HT-29 (cell line): ENCODE results near the gene CTDSPL. TPM values are rescaled to one million over a fixed set of nuclear protein-coding genes. Genes with fewer than 3 reads are reported as not detected.
A peak's percentile ranks its signal among the peaks of the same experiment; 100 is the strongest.

Experiments used
- DNase-seq: peaks from one replicate; pipeline ENCODE4 v3.0.0-alpha.2; 2015; ENCODE audit warnings: low spot score
- total RNA-seq: library from RNA; depleted of rRNA; stranded (reverse); fragments of >200 nt; shearing (Covaris generic); gene quantifications from 2 replicates; pipeline ENCODE4 v1.2.3, GENCODE V29; 2014

Gene CTDSPL
- total RNA-seq, 1 experiment from 2014 or later, result 34.6 TPM

- DNase-seq, result no peak
Measured at GRCh38 chr3:37943126-37943525, 81.4 kb downstream of the CTDSPL start.

GRCh38 chr3:37943631-37944314, 82.1 kb downstream of the CTDSPL start:
- DNase-seq, result no peak

- peak; percentile 42 for DNase-seq
Measured at GRCh38 chr3:37944391-37944842, 82.7 kb downstream of the CTDSPL start.

- peak; percentile 59 for DNase-seq
Measured at GRCh38 chr3:37945156-37945806, 83.6 kb downstream of the CTDSPL start.

GRCh38 chr3:37945807-37946530, 84.3 kb downstream of the CTDSPL start:
- peak; percentile 73 for DNase-seq

- peak; percentile 22 for DNase-seq
Measured at GRCh38 chr3:37946531-37946889, 84.8 kb downstream of the CTDSPL start.

GRCh38 chr3:37949866-37950265, 88.2 kb downstream of the CTDSPL start:
- no peak for DNase-seq

- DNase-seq, result no peak
Measured at GRCh38 chr3:37952564-37952963, 90.9 kb downstream of the CTDSPL start.

- DNase-seq, result no peak
Measured at GRCh38 chr3:37953226-37953625, 91.5 kb downstream of the CTDSPL start.

- DNase-seq, result no peak
Measured at GRCh38 chr3:37953707-37954394, 92.2 kb downstream of the CTDSPL start.

- DNase-seq, result no peak
Measured at GRCh38 chr3:37954881-37955280, 93.2 kb downstream of the CTDSPL start.

GRCh38 chr3:37955918-37956707, 94.4 kb downstream of the CTDSPL start:
- no peak for DNase-seq

- no peak for DNase-seq
Measured at GRCh38 chr3:37956723-37957538, 95.3 kb downstream of the CTDSPL start.

- no peak for DNase-seq
Measured at GRCh38 chr3:37957539-37957936, 95.9 kb downstream of the CTDSPL start.

- DNase-seq, result peak; percentile 35
Measured at GRCh38 chr3:37961622-37962431, 100.1 kb downstream of the CTDSPL start.

GRCh38 chr3:37963016-37963415, 101.3 kb downstream of the CTDSPL start:
- DNase-seq, result no peak

GRCh38 chr3:37963635-37964034, 102.0 kb downstream of the CTDSPL start:
- no peak for DNase-seq

GRCh38 chr3:37964146-37964545, 102.5 kb downstream of the CTDSPL start:
- peak; percentile 38 for DNase-seq

- DNase-seq, result peak; percentile 50
Measured at GRCh38 chr3:37964716-37965115, 103.0 kb downstream of the CTDSPL start.
